GM15510 (cell line): Measurements from ENCODE around the gene COX7A1.

Source experiments
- POLR2A ChIP-seq: IDR thresholded peaks from 3 replicates; pipeline ENCODE4 v1.6.1; 2011; ENCODE audit warnings: borderline replicate concordance; ENCODE audit not compliant: insufficient read length; ENCODE audit errors: extremely low read depth

The COX7A1 gene

DNA sequence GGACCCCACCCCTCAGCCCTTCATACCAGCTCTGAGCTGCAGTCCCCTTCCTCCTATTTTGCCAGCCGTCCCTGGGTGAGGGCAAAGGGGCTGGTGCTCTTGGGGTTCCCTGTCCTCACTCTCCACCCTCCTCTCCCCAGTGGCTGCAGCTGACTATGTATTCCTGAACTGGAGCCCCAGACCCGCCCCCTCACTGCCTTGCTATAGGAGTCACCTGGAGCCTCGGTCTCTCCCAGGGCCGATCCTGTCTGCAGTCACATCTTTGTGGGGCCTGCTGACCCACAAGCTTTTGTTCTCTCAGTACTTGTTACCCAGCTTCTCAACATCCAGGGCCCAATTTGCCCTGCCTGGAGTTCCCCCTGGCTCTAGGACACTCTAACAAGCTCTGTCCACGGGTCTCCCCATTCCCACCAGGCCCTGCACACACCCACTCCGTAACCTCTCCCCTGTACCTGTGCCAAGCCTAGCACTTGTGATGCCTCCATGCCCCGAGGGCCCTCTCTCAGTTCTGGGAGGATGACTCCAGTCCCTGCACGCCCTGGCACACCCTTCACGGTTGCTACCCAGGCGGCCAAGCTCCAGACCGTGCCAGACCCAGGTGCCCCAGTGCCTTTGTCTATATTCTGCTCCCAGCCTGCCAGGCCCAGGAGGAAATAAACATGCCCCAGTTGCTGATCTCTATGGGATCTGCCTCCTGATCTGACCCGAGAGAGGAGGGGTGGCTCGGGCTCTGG, 2.4 kb downstream of the COX7A1 start:
- no peak for TF ChIP-seq POLR2A

DNA sequence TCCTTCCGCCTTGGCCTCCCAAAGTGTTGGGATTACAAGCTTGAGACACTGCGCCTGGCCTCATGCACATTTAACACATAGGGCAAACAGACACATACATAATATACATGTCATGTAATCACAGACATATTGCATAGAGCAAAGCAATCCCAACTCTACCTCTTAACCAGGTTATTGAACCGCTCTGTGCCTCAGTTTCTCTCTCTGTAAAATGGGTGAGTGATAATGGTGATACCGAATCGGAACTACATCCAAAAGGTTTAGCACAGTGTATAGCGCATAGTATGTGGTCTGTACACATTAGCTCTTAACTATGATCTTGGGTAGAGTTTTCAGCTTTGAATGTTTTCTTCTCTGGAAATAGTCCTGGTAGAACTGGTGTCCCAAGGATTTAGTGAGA, 7.6 kb downstream of the COX7A1 start:
- no peak for TF ChIP-seq POLR2A

DNA sequence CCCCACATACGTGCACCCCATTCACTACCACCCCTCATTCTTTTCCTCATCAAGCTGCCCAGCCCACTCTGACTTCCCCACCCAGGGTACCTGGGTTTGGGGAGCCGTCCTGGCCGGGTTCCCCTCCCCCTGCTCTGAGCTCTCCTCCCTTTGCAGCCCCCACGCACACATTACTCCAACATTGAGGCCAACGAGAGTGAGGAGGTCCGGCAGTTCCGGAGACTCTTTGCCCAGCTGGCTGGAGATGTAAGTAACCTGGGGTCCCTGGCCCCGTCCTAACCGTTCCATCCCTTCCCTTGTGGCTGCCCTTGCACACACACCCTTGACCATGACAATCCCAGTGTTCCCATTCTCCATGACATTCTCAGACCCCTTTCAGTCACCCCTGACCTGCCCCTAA, 9.8 kb downstream of the COX7A1 start:
- TF ChIP-seq POLR2A = no peak

DNA sequence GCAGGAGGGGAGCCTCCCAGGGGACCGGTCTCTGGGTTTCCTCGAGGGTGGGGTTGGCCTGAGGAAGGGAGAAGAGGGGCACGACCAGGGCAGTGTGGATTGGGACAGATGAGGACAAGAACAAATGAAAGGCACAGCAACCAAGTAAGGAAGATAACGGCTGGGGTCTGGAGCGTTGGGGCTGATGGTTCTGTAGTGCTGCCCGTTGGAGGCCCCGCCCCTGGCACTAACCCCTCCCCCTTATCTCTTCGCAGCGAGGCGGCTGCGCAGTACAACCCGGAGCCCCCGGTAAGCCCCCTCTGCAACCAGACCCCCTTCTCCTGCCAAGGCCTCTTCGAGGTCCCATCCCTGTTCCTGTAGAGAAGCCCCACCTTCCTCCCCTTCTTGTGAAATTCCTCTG, 10.2 kb downstream of the COX7A1 start:
- TF ChIP-seq POLR2A = no peak

DNA sequence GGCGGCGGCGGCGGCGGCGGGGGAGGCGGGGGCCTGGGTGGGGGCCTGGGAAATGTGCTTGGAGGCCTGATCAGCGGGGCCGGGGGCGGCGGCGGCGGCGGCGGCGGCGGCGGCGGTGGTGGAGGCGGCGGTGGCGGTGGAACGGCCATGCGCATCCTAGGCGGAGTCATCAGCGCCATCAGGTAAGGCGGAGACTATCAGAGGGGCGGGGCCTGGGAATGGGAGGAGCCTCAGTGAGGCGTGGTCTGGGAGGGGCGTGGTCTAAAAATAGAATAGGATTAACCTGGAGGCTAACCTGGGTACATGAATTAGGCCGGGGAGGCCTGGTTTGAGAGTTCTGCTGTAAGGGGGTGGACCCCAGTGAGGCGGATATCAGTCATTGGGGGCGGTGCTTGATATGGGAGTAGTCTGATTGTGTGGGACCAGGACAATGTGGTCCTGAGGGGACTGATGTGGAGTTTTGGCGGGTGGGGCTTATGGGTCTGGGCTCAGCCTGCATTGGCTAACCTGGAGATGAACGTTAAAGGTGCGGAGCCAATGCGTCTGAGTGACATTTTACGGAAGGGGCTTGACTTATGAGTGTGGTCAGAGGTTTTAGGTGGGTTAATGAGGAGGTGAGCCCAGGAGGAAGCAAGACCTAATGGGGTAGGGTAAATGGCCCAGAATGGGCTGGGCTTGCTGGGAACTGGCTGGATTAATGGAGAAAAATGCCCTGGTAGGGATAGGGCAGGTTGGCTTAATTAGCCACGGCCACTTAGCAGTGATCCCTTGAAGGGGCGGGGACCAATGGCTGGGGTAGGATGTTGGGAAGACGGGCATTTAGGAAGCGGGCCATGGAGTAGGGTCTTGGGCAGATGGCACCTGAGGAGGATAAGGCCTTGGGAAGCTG, 11.0 kb downstream of the COX7A1 start:
- peak; percentile 32 for TF ChIP-seq POLR2A

DNA sequence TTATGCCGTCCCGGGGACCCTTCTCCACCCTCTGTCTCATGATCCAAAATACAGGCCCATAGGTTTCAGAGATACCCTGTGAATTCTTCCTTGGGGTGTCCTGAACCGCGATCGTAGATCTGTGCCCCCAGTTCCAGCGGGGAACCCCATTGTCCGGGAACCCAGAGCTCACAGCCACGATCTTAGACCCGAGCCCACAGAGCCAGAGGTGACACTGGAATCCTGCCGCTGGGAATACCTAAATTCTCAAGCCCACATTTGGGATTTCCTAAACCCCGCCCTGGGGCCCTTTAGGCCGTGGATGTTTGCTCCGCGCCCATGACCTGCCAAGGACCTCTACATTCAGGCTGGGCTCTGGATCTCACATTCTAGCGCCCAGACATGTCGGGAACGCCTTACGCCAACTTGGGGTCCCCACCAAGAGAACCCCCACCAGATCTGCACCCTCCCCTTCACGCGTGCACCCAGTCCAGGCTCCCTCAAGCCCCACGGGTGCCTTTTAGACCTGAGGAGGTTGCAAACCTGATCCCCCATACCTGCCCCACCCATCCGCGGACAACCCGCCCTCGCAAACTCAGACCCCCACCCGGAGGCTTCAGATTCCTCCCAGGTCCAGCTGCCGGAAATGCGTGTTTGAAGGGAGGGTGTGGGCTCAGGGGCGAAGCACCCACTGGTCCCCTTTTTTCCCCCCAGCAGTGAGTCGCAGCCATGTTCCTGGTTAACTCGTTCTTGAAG, 11.8 kb downstream of the COX7A1 start:
- TF ChIP-seq POLR2A = peak; percentile 38

DNA sequence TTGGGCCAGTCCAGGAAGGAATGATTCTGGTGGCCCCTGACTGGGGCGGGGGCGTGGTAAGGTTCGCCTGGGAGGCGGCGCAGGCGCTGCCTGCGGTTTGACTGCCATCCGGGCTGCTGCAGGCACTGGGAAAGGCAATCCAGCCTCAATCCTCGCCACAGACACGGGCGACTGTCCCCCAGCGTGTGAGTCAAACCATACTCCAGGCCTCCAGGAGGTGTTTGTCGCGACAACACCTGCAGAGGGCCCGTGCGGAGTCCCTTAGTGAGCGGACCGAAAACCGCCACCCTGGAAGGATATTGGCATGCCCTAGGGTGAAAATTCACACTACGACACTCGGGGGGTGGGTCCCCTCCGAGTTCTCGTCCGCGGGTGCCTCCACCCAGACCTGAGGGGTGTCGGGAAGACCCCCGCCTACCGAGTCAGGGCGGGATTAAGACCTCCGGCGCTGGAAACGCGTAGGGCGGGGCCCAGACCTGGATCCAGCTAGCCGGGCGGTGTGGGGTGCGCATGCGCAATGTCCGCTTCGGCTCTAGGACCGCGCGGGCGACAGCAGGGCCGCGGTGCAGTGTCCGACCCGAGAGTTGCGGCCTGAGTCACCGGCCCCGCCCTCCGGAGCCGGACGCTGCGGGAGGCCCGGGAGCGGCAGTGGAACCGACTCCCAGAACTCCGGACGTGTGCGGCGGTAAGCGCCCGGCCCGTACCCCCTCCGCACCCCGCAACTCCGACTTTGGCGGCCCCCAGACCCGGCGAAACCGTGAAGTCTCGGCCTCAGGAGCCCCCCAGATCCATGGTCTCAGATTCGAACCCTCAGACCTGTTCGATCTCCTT, 12.6 kb downstream of the COX7A1 start, which contains the start of gene CAPNS1:
Gene CAPNS1 (plus strand): TSS at position 594 of the 831 bp plus-strand sequence. CDS start 946 bp downstream, outside the sequence.
- peak; percentile 86 for TF ChIP-seq POLR2A

DNA sequence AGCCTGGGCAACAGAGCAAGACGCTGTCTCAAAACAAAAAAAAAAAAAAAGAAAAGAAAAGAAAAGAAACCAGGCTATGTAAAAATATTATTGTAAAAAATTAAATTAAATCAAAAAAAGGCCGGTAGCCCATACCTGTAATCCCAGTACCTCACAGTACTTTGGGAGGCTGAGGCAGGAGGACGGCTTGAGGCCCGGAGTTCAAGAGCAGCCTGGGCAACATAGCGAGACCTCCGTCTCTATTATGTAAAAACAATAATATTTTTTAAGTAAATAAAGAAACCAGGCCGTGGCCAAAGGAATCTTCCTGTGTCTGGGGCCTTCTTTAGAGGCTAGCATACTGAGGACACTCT, 13.2 kb downstream of the COX7A1 start:
- no peak for TF ChIP-seq POLR2A

DNA sequence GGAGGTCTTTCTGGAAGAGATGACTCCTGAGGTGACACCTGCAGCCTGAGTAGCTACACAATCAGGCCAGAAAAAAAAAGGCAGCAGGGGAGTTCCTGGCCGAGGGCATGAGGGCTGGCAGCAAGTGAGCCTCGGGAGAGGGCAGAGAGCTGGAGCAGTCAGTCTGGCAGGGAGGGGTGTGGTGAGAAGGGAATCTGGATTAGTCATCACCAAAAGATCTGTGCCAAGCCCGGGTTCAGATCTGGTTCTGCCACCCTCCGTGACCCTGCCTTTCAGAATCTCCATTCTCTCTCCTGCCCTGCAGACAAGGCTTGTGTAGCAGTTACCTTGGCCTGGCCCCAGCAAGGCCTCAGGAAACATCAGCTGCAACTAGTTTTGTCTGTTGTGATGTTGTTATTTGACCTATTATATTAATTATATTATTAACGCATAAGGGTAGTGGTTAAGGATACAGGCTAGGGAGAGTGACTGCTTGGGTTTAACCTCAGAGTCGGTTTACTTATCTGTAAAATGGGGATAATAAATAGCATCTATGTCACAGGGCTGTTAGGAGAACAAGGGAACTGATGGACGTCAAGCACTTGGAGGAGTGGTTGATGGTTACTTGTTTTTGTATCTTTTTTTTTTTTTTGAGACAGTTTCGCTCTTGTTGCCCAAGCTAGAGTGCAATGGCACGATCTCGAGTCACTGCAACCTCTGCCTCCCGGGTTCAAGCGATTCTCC, 15.1 kb downstream of the COX7A1 start:
- TF ChIP-seq POLR2A = no peak

DNA sequence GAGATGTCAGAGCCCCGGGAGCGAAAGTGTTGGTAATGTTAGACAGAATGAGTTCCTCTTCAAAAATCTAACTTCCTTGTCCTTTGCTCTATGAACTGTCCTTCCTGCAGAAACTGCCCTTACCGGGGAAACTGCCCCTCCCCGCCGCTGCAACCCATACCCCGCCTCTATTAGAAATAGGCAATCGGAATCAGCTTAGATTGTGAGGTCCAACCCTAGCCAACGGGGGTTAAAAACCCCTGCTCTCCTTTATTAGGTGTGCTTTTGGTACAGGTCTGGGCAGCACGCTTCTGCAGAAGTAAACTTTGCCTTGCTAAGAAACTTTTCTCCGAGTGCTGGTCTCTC, 23.9 kb downstream of the COX7A1 start:
- no peak for TF ChIP-seq POLR2A

DNA sequence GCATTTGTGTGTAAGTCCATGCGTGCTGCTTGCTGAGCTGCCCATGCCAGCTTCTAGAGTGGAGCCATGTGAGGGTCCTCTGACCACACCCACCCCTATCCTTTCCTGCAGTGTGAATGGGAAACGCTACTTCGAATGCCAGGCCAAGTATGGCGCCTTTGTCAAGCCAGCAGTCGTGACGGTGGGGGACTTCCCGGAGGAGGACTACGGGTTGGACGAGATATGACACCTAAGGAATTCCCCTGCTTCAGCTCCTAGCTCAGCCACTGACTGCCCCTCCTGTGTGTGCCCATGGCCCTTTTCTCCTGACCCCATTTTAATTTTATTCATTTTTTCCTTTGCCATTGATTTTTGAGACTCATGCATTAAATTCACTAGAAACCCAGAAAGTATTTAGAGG, 26.7 kb downstream of the COX7A1 start:
- no peak for TF ChIP-seq POLR2A

DNA sequence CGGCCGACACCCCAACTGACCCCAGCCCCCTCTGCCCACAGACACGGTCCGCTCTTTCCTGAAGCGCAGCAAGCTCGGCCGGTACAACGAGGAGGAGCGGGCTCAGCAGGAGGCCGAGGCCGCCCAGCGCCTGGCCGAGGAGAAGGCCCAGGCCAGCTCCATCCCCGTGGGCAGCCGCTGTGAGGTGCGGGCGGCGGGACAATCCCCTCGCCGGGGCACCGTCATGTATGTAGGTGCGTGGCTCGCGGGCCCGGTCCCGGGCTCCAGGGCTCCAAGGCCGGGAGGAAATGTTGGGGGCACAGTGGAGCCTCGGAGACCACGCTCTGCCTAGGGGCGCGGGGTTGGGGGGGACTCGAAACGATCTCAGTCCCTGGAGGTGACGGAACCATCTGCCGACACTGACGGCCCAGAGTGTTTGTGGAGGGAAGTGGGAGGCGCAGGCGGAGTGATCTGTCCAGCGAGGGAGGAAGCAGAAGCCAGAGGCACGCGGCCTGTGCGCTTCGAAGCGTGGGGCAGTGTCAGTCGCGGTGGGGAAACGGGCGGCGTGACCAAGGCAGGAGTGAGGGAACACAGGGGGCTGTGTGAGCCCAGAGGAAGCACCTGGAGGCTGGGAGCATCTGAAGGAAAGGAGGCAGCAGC, 30.6 kb downstream of the COX7A1 start:
- TF ChIP-seq POLR2A = no peak

DNA sequence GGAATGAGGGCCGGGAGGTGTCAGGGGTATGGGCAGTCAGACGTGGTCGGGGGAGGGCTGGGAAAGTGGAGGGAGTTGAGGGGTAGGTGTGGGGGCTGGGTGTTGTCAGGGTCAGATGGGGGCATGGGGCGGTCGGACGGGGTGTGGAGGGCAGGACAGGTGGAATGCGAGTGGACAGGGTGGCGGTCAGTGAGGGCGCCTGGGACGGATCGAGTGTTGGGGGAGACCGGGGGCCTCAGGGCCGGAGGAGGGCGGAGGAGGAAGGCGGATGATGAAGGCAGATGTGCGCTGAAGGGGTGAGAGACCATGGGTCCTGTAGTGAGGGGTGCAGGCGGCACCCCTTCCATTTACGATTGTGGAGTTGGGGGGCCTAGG, 31.3 kb downstream of the COX7A1 start:
- no peak for TF ChIP-seq POLR2A

DNA sequence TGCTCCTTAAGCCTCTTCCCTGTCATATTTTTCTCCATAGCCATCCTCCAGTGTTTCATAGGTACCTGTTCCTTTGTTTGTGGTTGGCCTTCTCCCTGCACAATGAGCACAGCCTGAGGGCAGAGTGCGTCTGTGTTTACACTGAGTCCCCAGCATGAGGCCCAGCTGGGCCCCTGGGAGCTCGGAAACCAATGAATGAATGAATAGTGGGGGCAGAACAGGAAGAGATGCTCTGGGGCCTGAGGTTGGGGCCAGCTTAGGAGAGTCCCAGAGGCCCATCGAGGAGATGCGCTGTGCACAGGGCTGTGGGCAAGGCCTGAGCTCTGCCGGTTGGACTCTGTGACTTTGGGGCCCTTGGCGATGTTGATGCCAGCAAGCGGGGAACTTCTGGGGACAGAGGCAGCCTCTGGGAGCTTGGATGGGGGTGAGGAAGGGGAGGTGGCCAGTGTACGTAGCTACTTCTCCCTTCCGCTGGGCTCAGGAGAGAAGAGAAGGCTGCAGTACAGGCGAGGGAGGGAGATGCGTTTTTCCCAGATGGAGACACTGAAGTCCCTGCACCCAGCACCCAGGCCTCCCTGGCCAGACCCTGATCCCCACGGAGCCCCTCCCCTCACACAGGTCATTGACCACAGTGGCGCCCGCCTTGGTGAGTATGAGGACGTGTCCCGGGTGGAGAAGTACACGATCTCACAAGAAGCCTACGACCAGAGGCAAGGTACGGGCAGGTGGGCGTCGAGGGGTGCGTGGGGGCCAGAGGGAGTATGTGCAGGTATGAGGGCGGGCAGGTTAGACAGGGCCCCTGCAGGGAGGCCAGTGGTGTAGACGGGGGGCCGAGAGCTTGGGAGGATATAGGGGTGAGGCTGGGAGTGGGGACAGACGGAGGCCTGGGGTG, 31.9 kb downstream of the COX7A1 start:
- no peak for TF ChIP-seq POLR2A

DNA sequence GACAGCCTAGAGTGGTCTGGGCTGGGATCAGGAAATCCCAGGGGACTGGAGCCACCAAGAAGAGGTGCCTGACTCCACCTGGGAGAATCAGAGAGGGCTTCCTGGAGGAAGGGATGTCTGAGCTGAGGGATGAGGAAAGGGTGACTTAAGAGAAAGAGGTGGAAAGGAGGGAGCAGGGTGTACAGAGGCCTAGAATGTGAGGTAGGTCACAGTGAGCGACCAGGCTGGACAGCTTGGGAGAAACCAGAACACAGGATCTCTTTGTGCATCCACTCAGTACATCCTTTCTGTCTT, 36.0 kb downstream of the COX7A1 start:
- no peak for TF ChIP-seq POLR2A
